ENCODE data around the gene ADGRF3.
"Not testable (repeated sequence)": the region's sequence is repeated elsewhere in the genome, so short reads cannot be mapped to it uniquely, and the experiment has no call there.

Gene ADGRF3

GRCh38 chr2:26324903-26325302, 21.7 kb downstream of the ADGRF3 start:
- H3K27me3 Mint-ChIP-seq, result no peaks in the 10 kb centered on the region
- no peaks in the 10 kb centered on the region for H3K9me3 Mint-ChIP-seq
- no peak for DNase-seq
- H3K4me1 Mint-ChIP-seq (ENCODE audit: low read depth in 2 of 2), result peaks cover 2 to 3% of the 10 kb centered on the region in 2 donors
- no peak overlapping the region for H3K4me3 Mint-ChIP-seq
- peaks cover 4% of the 10 kb centered on the region for H3K36me3 Mint-ChIP-seq (ENCODE audit: insufficient read depth)
- no peak for ATAC-seq (replicated peaks)
- no peak overlapping the region for H3K27ac Mint-ChIP-seq

- H3K36me3 Mint-ChIP-seq (ENCODE audit: insufficient read depth); H3K4me3 Mint-ChIP-seq; H3K27ac Mint-ChIP-seq; H3K4me1 Mint-ChIP-seq (ENCODE audit: low read depth in 2 of 2); H3K9me3 Mint-ChIP-seq; DNase-seq; H3K27me3 Mint-ChIP-seq; ATAC-seq (replicated peaks): not testable (repeated sequence)
Observed at GRCh38 chr2:26324479-26324878, 22.1 kb downstream of the ADGRF3 start.

GRCh38 chr2:26318950-26319349, 27.6 kb downstream of the ADGRF3 start:
- Mint-ChIP-seq H3K36me3 (ENCODE audit: insufficient read depth) (no peaks in the 10 kb centered on the region), H3K4me1 (ENCODE audit: low read depth in 2 of 2) (no peaks in the 10 kb centered on the region), H3K4me3 (no peak overlapping the region), H3K27ac (no peak overlapping the region), H3K9me3 (no peaks in the 10 kb centered on the region), H3K27me3 (peaks cover 8 to 20% of the 10 kb centered on the region in 2 donors)
- DNase-seq (no peak), ATAC-seq (replicated peaks) (no peak)

- Mint-ChIP-seq H3K4me1 (ENCODE audit: low read depth in 2 of 2) (no peaks in the 10 kb centered on the region), H3K4me3 (no peak overlapping the region), H3K27ac (no peak overlapping the region), H3K27me3 (peaks cover 8 to 20% of the 10 kb centered on the region in 2 donors), H3K9me3 (no peaks in the 10 kb centered on the region), H3K36me3 (ENCODE audit: insufficient read depth) (no peaks in the 10 kb centered on the region)
- ATAC-seq (replicated peaks), result no peak
- DNase-seq, result no peak
Observed at GRCh38 chr2:26317377-26318105, 29.0 kb downstream of the ADGRF3 start.

- Mint-ChIP-seq H3K9me3 (no peaks in the 10 kb centered on the region), H3K36me3 (ENCODE audit: insufficient read depth) (no peaks in the 10 kb centered on the region), H3K4me3 (no peak overlapping the region), H3K27me3 (peaks cover 8 to 20% of the 10 kb centered on the region in 2 donors), H3K4me1 (ENCODE audit: low read depth in 2 of 2) (no peaks in the 10 kb centered on the region), H3K27ac (peak overlapping the region in 1 of 2 donors; percentile 30)
- ATAC-seq (replicated peaks), result no peak
- no peak for DNase-seq
Observed at GRCh38 chr2:26316845-26317244, 29.7 kb downstream of the ADGRF3 start.

- DNase-seq (no peak), ATAC-seq (replicated peaks) (no peak)
- Mint-ChIP-seq H3K36me3 (ENCODE audit: insufficient read depth) (no peaks in the 10 kb centered on the region), H3K27me3 (peaks cover 8 to 20% of the 10 kb centered on the region in 2 donors), H3K27ac (peak overlapping the region in 1 of 2 donors; percentile 30), H3K4me1 (ENCODE audit: low read depth in 2 of 2) (no peaks in the 10 kb centered on the region), H3K4me3 (no peak overlapping the region), H3K9me3 (no peaks in the 10 kb centered on the region)
Observed at GRCh38 chr2:26316041-26316440, 30.5 kb downstream of the ADGRF3 start.

GRCh38 chr2:26314243-26314642, 32.3 kb downstream of the ADGRF3 start:
- Mint-ChIP-seq H3K4me3 (no peak overlapping the region), H3K36me3 (ENCODE audit: insufficient read depth) (no peaks in the 10 kb centered on the region), H3K27me3 (peaks cover 8 to 20% of the 10 kb centered on the region in 2 donors), H3K4me1 (ENCODE audit: low read depth in 2 of 2) (no peaks in the 10 kb centered on the region), H3K9me3 (no peaks in the 10 kb centered on the region), H3K27ac (no peak overlapping the region)
- no peak for ATAC-seq (replicated peaks)
- no peak for DNase-seq

GRCh38 chr2:26313446-26313845, 33.1 kb downstream of the ADGRF3 start:
- no peak for ATAC-seq (replicated peaks)
- Mint-ChIP-seq H3K4me3 (no peak overlapping the region), H3K36me3 (ENCODE audit: insufficient read depth) (no peaks in the 10 kb centered on the region), H3K27ac (no peak overlapping the region), H3K9me3 (no peaks in the 10 kb centered on the region), H3K4me1 (ENCODE audit: low read depth in 2 of 2) (no peaks in the 10 kb centered on the region), H3K27me3 (peaks cover 8 to 20% of the 10 kb centered on the region in 2 donors)
- DNase-seq, result no peak

- H3K36me3 Mint-ChIP-seq (ENCODE audit: insufficient read depth), result no peaks in the 10 kb centered on the region
- DNase-seq, result no peak
- H3K4me1 Mint-ChIP-seq (ENCODE audit: low read depth in 2 of 2), result no peaks in the 10 kb centered on the region
- H3K27me3 Mint-ChIP-seq, result peaks cover 8 to 14% of the 10 kb centered on the region in 2 donors
- no peak overlapping the region for H3K27ac Mint-ChIP-seq
- no peak overlapping the region for H3K4me3 Mint-ChIP-seq
- H3K9me3 Mint-ChIP-seq, result no peaks in the 10 kb centered on the region
- ATAC-seq (replicated peaks), result no peak
Observed at GRCh38 chr2:26312471-26312870, 34.1 kb downstream of the ADGRF3 start.

- H3K36me3 Mint-ChIP-seq (ENCODE audit: insufficient read depth), result no peaks in the 10 kb centered on the region
- no peaks in the 10 kb centered on the region for H3K9me3 Mint-ChIP-seq
- no peaks in the 10 kb centered on the region for H3K27me3 Mint-ChIP-seq
- ATAC-seq (replicated peaks), result no peak
- H3K27ac Mint-ChIP-seq, result peak overlapping the region in 1 of 2 donors; percentile 17
- H3K4me1 Mint-ChIP-seq (ENCODE audit: low read depth in 2 of 2), result no peaks in the 10 kb centered on the region
- H3K4me3 Mint-ChIP-seq, result no peak overlapping the region
- no peak for DNase-seq
Observed at GRCh38 chr2:26309921-26310320, 36.7 kb downstream of the ADGRF3 start.

- H3K9me3 Mint-ChIP-seq, result no peaks in the 10 kb centered on the region
- no peak overlapping the region for H3K4me3 Mint-ChIP-seq
- DNase-seq, result no peak
- H3K27me3 Mint-ChIP-seq, result no peaks in the 10 kb centered on the region
- no peak overlapping the region for H3K27ac Mint-ChIP-seq
- H3K36me3 Mint-ChIP-seq (ENCODE audit: insufficient read depth), result no peaks in the 10 kb centered on the region
- ATAC-seq (replicated peaks), result no peak
- no peaks in the 10 kb centered on the region for H3K4me1 Mint-ChIP-seq (ENCODE audit: low read depth in 2 of 2)
Observed at GRCh38 chr2:26305540-26305939, 41.0 kb downstream of the ADGRF3 start.

GRCh38 chr2:26305094-26305493, 41.5 kb downstream of the ADGRF3 start:
- not testable (repeated sequence) for H3K27ac Mint-ChIP-seq; H3K27me3 Mint-ChIP-seq; ATAC-seq (replicated peaks); H3K36me3 Mint-ChIP-seq (ENCODE audit: insufficient read depth); H3K9me3 Mint-ChIP-seq; DNase-seq; H3K4me3 Mint-ChIP-seq; H3K4me1 Mint-ChIP-seq (ENCODE audit: low read depth in 2 of 2)

- ATAC-seq (replicated peaks) (no peak), DNase-seq (no peak)
- no peaks in the 10 kb centered on the region for H3K27me3 Mint-ChIP-seq
Observed at GRCh38 chr2:26302846-26303245, 43.7 kb downstream of the ADGRF3 start.

GRCh38 chr2:26300234-26300925, 46.2 kb downstream of the ADGRF3 start:
- H3K27me3 Mint-ChIP-seq, result no peaks in the 10 kb centered on the region

More at GRCh38 chr2:26302846-26303245, 43.7 kb downstream of the ADGRF3 start:
- Mint-ChIP-seq H3K9me3 (no peaks in the 10 kb centered on the region), H3K27ac (no peak overlapping the region), H3K4me1 (ENCODE audit: low read depth in 2 of 2) (no peaks in the 10 kb centered on the region), H3K4me3 (no peak overlapping the region), H3K36me3 (ENCODE audit: insufficient read depth) (no peaks in the 10 kb centered on the region)

More at GRCh38 chr2:26300234-26300925, 46.2 kb downstream of the ADGRF3 start:
- no peaks in the 10 kb centered on the region for H3K4me1 Mint-ChIP-seq (ENCODE audit: low read depth in 2 of 2)
- no peak overlapping the region for H3K4me3 Mint-ChIP-seq
- ATAC-seq (replicated peaks), result peak; percentile 43
- H3K36me3 Mint-ChIP-seq (ENCODE audit: insufficient read depth), result no peaks in the 10 kb centered on the region
- no peak for DNase-seq
- no peaks in the 10 kb centered on the region for H3K9me3 Mint-ChIP-seq
- H3K27ac Mint-ChIP-seq, result no peak overlapping the region

Measured in effector memory CD8-positive, alpha-beta T cell (primary cell).